Kidney (tissue), 14 donors: Measurements from ENCODE around the gene DSTYK. TPM values are rescaled to one million over a fixed set of nuclear protein-coding genes. Genes with fewer than 3 reads are reported as not detected.

Experiments used
- DNase-seq, 5 donors: peaks; one replicate each; pipeline ENCODE4 v3.0.0-alpha.2; 2013 to 2020
- FAIRE-seq: peaks from 2 replicates; lab custom pipeline; 2012; peaks lifted over from hg19 to GRCh38; lab: Jason Lieb, UNC
- H3K27ac ChIP-seq, 2 donors: one replicate each; pipeline ENCODE4 v1.7.0; 2013; ENCODE audit warnings: low read depth in 2 of 2, low read length in 2 of 2, inconsistent platforms in 1 of 2
- H3K27me3 ChIP-seq: one replicate; pipeline ENCODE4 v1.7.1; 2013; ENCODE audit warnings: low read length, inconsistent platforms; ENCODE audit not compliant: control insufficient read depth, insufficient read depth
- H3K36me3 ChIP-seq, 3 donors: one replicate each; pipeline versions ENCODE4 v1.7.0 to v1.7.1; 2013; ENCODE audit warnings: low read length in 3 of 3, control low read depth in 1 of 3, inconsistent platforms in 1 of 3; ENCODE audit not compliant: insufficient read depth in 3 of 3, control insufficient read depth in 2 of 3
- H3K4me1 ChIP-seq, 3 donors: one replicate each; pipeline versions ENCODE4 v1.7.0 to v1.7.1; 2013; ENCODE audit warnings: low read length in 3 of 3, inconsistent platforms in 1 of 3, low read depth in 1 of 3; ENCODE audit not compliant: control insufficient read depth in 2 of 3, insufficient read depth in 2 of 3
- H3K4me3 ChIP-seq, 3 donors: one replicate each; pipeline versions ENCODE4 v1.7.0 to v1.8.1; 2013; ENCODE audit warnings: low read length in 3 of 3, control low read depth in 1 of 3, inconsistent platforms in 1 of 3
- H3K9ac ChIP-seq, 3 donors: one replicate each; pipeline versions ENCODE4 v1.7.0 to v1.7.1; 2013; ENCODE audit warnings: low read length in 3 of 3, control low read depth in 1 of 3, inconsistent platforms in 1 of 3
- H3K9me3 ChIP-seq, 3 donors: one replicate each; pipeline versions ENCODE4 v1.7.0 to v1.7.1; 2013; ENCODE audit warnings: low read length in 3 of 3, control low read depth in 1 of 3, inconsistent platforms in 1 of 3; ENCODE audit not compliant: control insufficient read depth in 2 of 3, insufficient read depth in 1 of 3
- CTCF ChIP-seq: IDR thresholded peaks from 3 replicates; pipeline ENCODE4 v1.5.1; 2012; ENCODE audit warnings: mild to moderate bottlenecking, moderate library complexity, borderline replicate concordance; ENCODE audit not compliant: insufficient read depth; ENCODE audit errors: extremely low read depth
- intact Hi-C: fragments of 100-400 bp; cut with DNase I; formaldehyde crosslinking; loops from one replicate; pipeline ENCODE4 v1.11.1; 2022
- polyA plus RNA-seq: library from polyadenylated mRNA; stranded (reverse); fragments of 350-450 nt; fragmentation: Illumina TruSeq; extraction: RNeasy Lipid Tissue Mini Kit (QIAGEN cat#74804); gene quantifications from one replicate; pipeline ENCODE4 v1.2.3, GENCODE V29; 2014; ENCODE audit warnings: low read depth, low replicate concordance; ENCODE audit not compliant: insufficient read depth
- total RNA-seq: library from RNA; stranded (reverse); fragmentation: NEBNext Ultra II Directional; extraction: Animal tissue kit (Norgen Biotek cat#: 25700); gene quantifications from one replicate; pipeline ENCODE4 v1.2.1, GENCODE V29; 2021
- donor health status: control.
- donor health status: control.
- donor health status: control.
- donor health status: control.
- donor health status: control.
- donor health status: DM: yes; HTN: yes; CAD: no.
- donor health status: Normal renal cell carcinoma (clear cell type).

Gene DSTYK
- total and polyA plus RNA-seq, 2 donors from 2014 or later = 5.6 to 17.8 TPM

GRCh38 chr1:205121660-205122488 lies 89.6 kb downstream of the DSTYK start, which contains the start of gene RBBP5:
RBBP5 (minus strand) TSS chr1:205121978; CDS start chr1:205121873, 105 bp downstream.
- TF ChIP-seq CTCF = peak; percentile 68
- Histone ChIP-seq H3K27ac (peak within 1 kb of the TSS; percentile 99 to 100), H3K9me3 (no peaks in the 10 kb centered on the region), H3K4me3 (peak within 1 kb of the TSS; percentile 97 to 99 (median 98)), H3K27me3 (no peaks in the 10 kb centered on the region), H3K9ac (peak within 1 kb of the TSS; percentile 97 to 99 (median 98)), H3K4me1 (peaks cover 5 to 24% (median 19%) of the 10 kb centered on the region in 3 donors), H3K36me3 (no peaks in the 10 kb centered on the region)
- FAIRE-seq (peak; percentile 15), DNase-seq (peak; percentile 96 to 98 (median 98))
- intact Hi-C loops = no loop called here

- DNase-seq (no peak), FAIRE-seq (no peak)
- intact Hi-C loops = no loop called here
- H3K9ac ChIP-seq = no peak overlapping the region
- no peak overlapping the region for H3K4me3 ChIP-seq
- no peak overlapping the region for H3K27ac ChIP-seq
- H3K9me3 ChIP-seq = no peaks in the 10 kb centered on the region
- no peaks in the 10 kb centered on the region for H3K27me3 ChIP-seq
- H3K36me3 ChIP-seq = peaks cover 0 to 12% (median 4%) of the 10 kb centered on the region in 3 donors
- no peak for TF ChIP-seq CTCF
- peaks cover 5 to 24% (median 19%) of the 10 kb centered on the region in 3 donors for H3K4me1 ChIP-seq
Measured at GRCh38 chr1:205118752-205119151, 92.8 kb downstream of the DSTYK start.

- H3K4me1 ChIP-seq = no peaks in the 10 kb centered on the region
- intact Hi-C loops = no loop called here
- H3K9me3 ChIP-seq = no peaks in the 10 kb centered on the region
- TF ChIP-seq CTCF = no peak
- FAIRE-seq (no peak), DNase-seq (no peak)
- H3K4me3 ChIP-seq = no peak overlapping the region
- H3K27me3 ChIP-seq = no peaks in the 10 kb centered on the region
- peaks cover 2 to 21% (median 19%) of the 10 kb centered on the region in 3 donors for H3K36me3 ChIP-seq
- no peak overlapping the region for H3K27ac ChIP-seq
- no peak overlapping the region for H3K9ac ChIP-seq
Measured at GRCh38 chr1:205111354-205111753, 100.1 kb downstream of the DSTYK start.
